A673 (cell line): ENCODE results near the gene NINJ2. TPM values are rescaled to one million over a fixed set of nuclear protein-coding genes. Genes with fewer than 3 reads are reported as not detected.

Experiments
- BruUV-seq: library from RNA; stranded (reverse); fragments of 400-500 nt; replicated peaks from 2 replicates; lab custom pipeline; 2021; lab: Mats Ljungman, UMichigan
- CTCF ChIA-PET: fragments of 300-600 bp; sonication (Branson Sonifier 250); formaldehyde crosslinking; loops from one replicate; lab custom pipeline; 2022; ENCODE audit warnings: antibody characterized with exemption; lab: Charles Lee
- POLR2A ChIA-PET: fragments of 300-600 bp; sonication (Branson Sonifier 250); formaldehyde crosslinking; loops from one replicate; lab custom pipeline; 2022; ENCODE audit warnings: antibody characterized with exemption; ENCODE audit not compliant: low non-redundant PET; lab: Charles Lee
- DNase-seq: peaks from one replicate; pipeline ENCODE4 v3.0.0-alpha.2; 2015; ENCODE audit warnings: low spot score
- H3K27ac ChIP-seq: fragments of 200-600 bp; sonication (generic); 2 replicates; pipeline ENCODE4 v1.5.1; 2016; ENCODE audit warnings: mixed run types, low read depth, mild to moderate bottlenecking, mixed read lengths, antibody characterized with exemption, low read length; ENCODE audit not compliant: poor library complexity, severe bottlenecking
- H3K27me3 ChIP-seq: fragments of 200-600 bp; sonication (generic); replicated peaks from 2 replicates; pipeline ENCODE4 v1.6.1; 2017; ENCODE audit warnings: mixed run types, low read depth, mild to moderate bottlenecking, mixed read lengths, antibody characterized with exemption, low read length; ENCODE audit not compliant: insufficient read depth, poor library complexity
- H3K36me3 ChIP-seq: fragments of 200-600 bp; sonication (generic); 2 replicates; pipeline ENCODE4 v1.6.1; 2016; ENCODE audit warnings: mixed run types, mild to moderate bottlenecking, mixed read lengths, antibody characterized with exemption, low read length; ENCODE audit not compliant: insufficient read depth, poor library complexity, severe bottlenecking
- H3K4me1 ChIP-seq: fragments of 200-600 bp; sonication (generic); 2 replicates; pipeline ENCODE4 v1.6.1; 2017; ENCODE audit warnings: mixed run types, mild to moderate bottlenecking, mixed read lengths, antibody characterized with exemption, low read length; ENCODE audit not compliant: insufficient read depth, poor library complexity, severe bottlenecking
- H3K4me3 ChIP-seq: fragments of 200-600 bp; sonication (generic); 2 replicates; pipeline ENCODE4 v1.5.1; 2016; ENCODE audit warnings: low read depth, mixed run types, mild to moderate bottlenecking, mixed read lengths, low read length; ENCODE audit not compliant: poor library complexity, severe bottlenecking
- H3K9me3 ChIP-seq: fragments of 200-600 bp; sonication (generic); 2 replicates; pipeline ENCODE4 v1.6.1; 2016; ENCODE audit warnings: mixed run types, low read depth, mild to moderate bottlenecking, mixed read lengths, antibody characterized with exemption, low read length; ENCODE audit not compliant: poor library complexity, severe bottlenecking
- EZH2 ChIP-seq: fragments of 200-600 bp; sonication (generic); IDR thresholded peaks from 2 replicates; pipeline ENCODE4 v1.6.1; 2017; ENCODE audit warnings: borderline replicate concordance, low read depth, mild to moderate bottlenecking, mixed read lengths, antibody characterized with exemption, low read length; ENCODE audit not compliant: poor library complexity, severe bottlenecking
- intact Hi-C: fragments of 100-400 bp; cut with micrococcal nuclease; formaldehyde crosslinking; loops from one replicate; pipeline ENCODE4 v1.10.0; 2022; ENCODE audit not compliant: unreplicated experiment
- total RNA-seq: library from RNA; stranded (reverse); gene quantifications from 2 replicates; pipeline ENCODE4 v1.2.3, GENCODE V29; 2021
- TF ChIP-seq, protein P1 (sequence below): fragments of 300-800, 200-600 bp; sonication (generic); conservative IDR thresholded peaks from 2 replicates; pipeline ENCODE4 v1.5.1; 2017; ENCODE audit warnings: low read depth, mild to moderate bottlenecking, antibody characterized with exemption, low read length, moderate library complexity, mixed read lengths

NINJ2 gene
- total RNA-seq, 1 experiment from 2014 or later: not detected

DNA sequence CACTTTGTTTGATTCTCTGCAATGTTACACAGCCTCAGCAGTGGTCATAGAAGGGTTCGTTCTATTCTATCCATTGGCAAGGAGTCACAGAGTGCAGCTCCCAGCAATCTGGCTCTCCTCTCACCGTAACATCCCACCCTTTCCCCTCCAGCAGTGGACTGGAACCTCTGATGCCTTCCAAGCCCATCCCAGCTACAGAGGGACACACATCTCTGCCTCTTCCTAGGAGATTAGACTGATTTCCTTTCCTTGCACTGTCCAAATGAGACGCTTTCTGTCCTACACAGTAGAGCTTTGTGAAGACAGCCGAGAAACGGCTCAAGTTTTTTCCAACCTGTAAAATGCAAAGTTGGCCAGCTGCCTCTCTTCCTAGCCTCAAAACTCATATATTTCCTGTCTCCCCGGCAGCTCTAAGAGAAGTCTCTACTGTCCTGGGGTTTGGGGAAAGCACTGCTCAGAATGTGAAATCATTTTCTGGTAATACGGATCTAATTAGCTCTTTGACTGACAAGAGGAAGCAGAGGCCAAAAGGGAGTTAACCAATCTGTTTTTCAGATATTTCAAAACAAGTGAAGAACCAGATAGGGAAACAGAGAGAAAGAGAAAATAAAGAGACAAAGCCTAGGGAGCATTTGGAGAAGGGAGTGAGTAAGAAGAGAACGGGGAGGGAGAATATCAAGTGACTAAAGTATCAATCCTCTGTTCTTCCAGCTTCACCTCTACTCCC is 516 bp downstream of the NINJ2 start:
- no TSS peak for BruUV-seq
- TF ChIP-seq, protein P1, sequence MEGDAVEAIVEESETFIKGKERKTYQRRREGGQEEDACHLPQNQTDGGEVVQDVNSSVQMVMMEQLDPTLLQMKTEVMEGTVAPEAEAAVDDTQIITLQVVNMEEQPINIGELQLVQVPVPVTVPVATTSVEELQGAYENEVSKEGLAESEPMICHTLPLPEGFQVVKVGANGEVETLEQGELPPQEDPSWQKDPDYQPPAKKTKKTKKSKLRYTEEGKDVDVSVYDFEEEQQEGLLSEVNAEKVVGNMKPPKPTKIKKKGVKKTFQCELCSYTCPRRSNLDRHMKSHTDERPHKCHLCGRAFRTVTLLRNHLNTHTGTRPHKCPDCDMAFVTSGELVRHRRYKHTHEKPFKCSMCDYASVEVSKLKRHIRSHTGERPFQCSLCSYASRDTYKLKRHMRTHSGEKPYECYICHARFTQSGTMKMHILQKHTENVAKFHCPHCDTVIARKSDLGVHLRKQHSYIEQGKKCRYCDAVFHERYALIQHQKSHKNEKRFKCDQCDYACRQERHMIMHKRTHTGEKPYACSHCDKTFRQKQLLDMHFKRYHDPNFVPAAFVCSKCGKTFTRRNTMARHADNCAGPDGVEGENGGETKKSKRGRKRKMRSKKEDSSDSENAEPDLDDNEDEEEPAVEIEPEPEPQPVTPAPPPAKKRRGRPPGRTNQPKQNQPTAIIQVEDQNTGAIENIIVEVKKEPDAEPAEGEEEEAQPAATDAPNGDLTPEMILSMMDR: no peak
- no peak for TF ChIP-seq EZH2
- ChIA-PET CTCF (no interaction called here), POLR2A (no interaction called here)
- no peaks in the 10 kb centered on the region for H3K9me3 ChIP-seq
- no peak overlapping the region for H3K27ac ChIP-seq
- H3K4me1 ChIP-seq: peaks cover 4% of the 10 kb centered on the region
- DNase-seq: no peak
- intact Hi-C loops: no loop called here
- no peaks in the 10 kb centered on the region for H3K27me3 ChIP-seq
- H3K4me3 ChIP-seq: no peak overlapping the region
- no peaks in the 10 kb centered on the region for H3K36me3 ChIP-seq

- Histone ChIP-seq H3K4me1 (peaks cover 4% of the 10 kb centered on the region), H3K9me3 (no peaks in the 10 kb centered on the region), H3K27me3 (no peaks in the 10 kb centered on the region), H3K27ac (no peak overlapping the region), H3K36me3 (no peaks in the 10 kb centered on the region), H3K4me3 (no peak overlapping the region)
- CTCF ChIA-PET: no interaction called here
- no TSS peak for BruUV-seq
- intact Hi-C loops: no loop called here
- TF ChIP-seq, protein P1: no peak
- no peak for TF ChIP-seq EZH2
- no peak for DNase-seq
- POLR2A ChIA-PET: no interaction called here
Measured at GRCh38 chr12:661720-662486, 1.3 kb downstream of the NINJ2 start.

DNA sequence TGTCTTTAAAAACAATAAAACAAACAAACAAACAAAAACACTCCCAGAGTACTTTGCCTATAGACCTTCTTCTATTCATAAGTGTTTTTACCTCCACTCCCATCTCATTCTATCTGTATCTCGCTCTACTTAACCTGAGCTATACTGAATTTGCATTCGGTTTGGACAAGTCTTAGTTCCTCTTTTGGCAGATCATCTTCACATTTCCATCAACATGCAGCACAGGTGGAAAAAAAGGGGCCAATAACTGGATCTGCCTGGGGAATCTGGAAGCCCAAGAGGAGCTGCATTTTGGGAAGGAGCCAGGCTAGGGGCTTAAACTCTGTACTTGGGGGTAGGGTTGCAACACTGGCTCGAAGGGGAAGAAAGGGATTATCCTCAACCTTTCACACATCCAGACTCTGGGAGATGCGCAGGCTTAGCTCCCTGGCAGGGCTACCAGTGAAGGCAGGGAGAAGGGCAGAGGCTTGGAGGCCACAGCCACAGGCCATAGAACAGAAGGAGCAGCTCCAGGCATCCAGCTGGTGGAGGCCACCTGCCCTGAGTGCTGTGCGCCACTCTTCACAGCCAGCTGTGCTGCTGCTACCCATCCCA is 4.1 kb downstream of the NINJ2 start:
- no TSS peak for BruUV-seq
- no peaks in the 10 kb centered on the region for H3K27me3 ChIP-seq

More for the DNA sequence above, 4.1 kb downstream of the NINJ2 start:
- no peak overlapping the region for H3K27ac ChIP-seq
- no peaks in the 10 kb centered on the region for H3K9me3 ChIP-seq
- no peaks in the 10 kb centered on the region for H3K36me3 ChIP-seq
- ChIA-PET POLR2A (no interaction called here), CTCF (no interaction called here)
- intact Hi-C loops: no loop called here
- no peak overlapping the region for H3K4me3 ChIP-seq
- TF ChIP-seq EZH2: no peak
- TF ChIP-seq, protein P1: no peak
- no peak for DNase-seq
- H3K4me1 ChIP-seq: no peaks in the 10 kb centered on the region
